ENCODE measurements around the gene SEPTIN5.
"Not testable (repeated sequence)": the region's sequence is repeated elsewhere in the genome, so short reads cannot be mapped to it uniquely, and the experiment has no call there.

SEPTIN5 gene

DNA sequence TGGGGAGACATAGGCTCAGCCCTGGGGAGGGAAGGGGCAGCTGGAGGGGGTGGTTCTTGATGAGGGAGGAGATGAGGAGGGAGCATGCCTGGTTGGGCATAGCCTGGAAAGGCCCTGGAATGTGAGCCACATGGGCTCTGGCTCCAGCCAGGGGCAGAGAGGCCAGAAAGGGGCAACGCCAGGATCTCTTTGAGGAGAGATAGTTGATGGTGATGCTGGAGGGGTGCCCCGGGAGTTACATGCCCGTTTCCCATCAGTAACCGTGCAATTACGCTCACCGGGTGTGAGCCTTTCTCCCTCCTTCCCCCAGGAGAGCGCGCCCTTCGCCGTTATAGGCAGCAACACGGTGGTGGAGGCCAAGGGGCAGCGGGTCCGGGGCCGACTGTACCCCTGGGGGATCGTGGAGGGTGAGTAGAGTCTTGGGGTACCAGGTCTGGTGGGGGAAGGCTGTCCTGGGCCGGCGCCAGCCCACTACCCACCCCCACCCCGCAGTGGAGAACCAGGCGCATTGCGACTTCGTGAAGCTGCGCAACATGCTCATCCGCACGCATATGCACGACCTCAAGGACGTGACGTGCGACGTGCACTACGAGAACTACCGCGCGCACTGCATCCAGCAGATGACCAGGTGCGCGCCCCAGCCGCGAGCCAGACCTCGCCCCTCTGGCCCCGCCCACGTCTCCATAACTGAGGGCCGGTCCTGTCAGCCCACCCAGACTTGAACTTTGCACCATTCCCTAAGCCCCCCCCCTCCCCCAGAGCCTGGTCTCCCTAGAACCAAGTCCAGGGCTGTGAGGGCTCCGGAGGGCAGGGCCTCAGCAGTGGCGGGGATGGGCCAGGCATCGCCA, 7.3 kb downstream of the SEPTIN5 start:
- FAIRE-seq = no peak

DNA sequence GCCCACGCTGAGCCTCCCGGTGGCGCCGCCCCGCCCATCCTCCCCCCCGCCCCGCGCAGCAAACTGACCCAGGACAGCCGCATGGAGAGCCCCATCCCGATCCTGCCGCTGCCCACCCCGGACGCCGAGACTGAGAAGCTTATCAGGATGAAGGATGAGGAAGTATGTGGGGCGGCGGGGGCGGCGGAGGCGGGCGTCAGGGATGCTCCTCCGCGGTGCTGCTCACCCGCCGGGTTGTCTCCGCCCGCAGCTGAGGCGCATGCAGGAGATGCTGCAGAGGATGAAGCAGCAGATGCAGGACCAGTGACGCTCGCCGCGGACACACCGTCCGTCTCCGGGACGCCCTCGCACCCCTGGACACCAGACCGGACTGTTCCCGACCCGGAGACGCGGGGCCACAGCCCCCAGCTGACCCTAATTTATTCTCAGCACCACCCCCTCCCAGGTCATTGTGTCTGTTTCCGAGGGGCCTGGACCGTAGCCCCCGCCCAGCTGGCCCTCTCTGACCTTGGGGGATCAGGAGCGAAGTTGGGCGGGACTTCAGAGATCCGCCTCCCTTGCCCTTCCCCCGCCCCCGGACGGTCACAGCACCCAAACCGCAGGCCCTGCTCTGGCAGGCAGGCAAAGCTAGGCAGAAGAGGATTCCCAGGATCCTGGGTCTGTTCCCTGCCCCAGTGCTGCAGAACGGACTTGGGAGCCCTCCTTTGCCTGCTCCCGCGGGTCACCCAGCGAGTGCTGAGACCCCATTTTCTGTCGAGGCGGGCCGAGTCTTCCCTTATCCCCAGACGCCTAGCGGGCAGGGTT, 8.1 kb downstream of the SEPTIN5 start:
- no peak for FAIRE-seq

DNA sequence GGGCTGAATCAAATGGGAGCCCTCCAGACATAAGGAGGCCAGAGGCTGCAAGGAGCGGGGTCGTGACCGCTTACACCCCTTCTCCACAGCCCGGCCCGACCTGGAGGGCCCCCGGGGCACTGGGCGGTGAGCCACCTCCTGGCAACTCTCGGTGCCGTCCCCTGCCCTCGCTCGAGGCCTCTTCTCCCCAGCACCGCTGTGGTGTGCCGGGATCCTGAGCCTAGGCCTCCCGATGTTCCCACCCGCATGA, 8.6 kb downstream of the SEPTIN5 start:
- FAIRE-seq = no peak

DNA sequence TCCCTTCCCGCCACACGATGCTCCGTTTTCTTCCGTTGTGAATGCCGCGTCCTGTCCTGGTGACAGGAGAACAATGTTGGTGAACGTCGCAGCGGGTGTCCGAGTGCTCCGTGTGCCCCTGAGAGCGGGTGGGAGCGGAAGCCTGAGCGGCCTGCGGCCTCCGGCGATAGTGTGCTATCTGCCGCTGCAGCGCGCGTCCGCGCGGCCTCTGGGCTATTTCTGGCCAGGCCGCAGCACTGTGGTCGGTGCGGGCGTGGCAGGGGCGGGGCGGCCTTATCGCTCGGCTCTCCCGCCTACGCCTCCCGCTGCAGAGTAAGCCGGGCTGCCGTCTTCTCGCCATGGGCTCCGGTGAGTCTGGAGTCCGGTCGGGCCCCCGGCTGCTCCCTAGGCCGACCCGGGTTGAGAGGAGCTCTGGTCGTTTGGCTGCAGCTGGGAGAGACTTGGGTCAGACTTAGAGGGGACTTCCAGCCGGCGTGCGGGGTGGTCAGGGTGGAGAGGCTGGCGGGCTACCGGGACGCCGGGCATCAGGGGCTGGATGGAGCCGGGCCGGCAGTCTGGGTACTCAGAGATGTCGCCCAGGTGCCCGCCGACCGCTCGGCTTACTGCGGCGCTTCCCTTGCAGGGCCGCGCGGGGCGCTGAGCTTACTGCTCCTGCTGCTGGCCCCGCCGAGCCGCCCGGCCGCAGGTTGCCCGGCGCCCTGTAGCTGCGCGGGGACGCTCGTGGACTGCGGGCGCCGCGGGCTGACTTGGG, 9.1 kb downstream of the SEPTIN5 start, which contains the start of gene GP1BB:
TSS of gene GP1BB (plus strand) at position 308 of the 751 bp plus-strand sequence. CDS start at position 339, 31 bp downstream.
- FAIRE-seq = no peak

DNA sequence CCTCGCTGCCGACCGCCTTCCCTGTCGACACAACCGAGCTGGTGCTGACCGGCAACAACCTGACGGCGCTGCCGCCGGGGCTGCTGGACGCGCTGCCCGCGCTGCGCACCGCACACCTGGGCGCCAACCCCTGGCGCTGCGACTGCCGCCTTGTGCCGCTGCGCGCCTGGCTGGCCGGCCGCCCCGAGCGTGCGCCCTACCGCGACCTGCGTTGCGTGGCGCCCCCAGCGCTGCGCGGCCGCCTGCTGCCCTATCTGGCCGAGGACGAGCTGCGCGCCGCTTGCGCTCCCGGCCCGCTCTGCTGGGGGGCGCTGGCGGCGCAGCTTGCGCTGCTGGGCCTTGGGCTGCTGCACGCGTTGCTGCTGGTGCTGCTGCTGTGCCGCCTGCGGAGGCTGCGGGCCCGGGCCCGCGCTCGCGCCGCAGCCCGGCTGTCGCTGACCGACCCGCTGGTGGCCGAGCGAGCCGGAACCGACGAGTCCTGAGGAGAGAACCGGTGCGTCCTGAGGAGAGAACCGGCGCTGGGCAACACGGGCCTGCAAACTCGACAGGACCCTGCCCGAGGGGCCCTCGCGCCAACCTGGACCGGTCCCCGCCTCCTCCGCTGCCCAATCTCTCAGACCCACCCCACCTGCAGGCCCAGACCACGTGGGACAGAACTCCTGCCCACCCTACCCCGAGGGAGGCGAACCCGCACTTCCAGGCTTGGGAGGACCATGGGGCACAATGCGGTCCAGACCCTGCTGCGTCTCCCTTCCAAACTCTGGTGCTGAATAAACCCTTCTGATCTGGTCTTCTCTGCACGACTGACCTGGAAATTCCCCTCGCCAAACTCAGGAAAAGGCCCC, 9.9 kb downstream of the SEPTIN5 start:
- FAIRE-seq = no peak

DNA sequence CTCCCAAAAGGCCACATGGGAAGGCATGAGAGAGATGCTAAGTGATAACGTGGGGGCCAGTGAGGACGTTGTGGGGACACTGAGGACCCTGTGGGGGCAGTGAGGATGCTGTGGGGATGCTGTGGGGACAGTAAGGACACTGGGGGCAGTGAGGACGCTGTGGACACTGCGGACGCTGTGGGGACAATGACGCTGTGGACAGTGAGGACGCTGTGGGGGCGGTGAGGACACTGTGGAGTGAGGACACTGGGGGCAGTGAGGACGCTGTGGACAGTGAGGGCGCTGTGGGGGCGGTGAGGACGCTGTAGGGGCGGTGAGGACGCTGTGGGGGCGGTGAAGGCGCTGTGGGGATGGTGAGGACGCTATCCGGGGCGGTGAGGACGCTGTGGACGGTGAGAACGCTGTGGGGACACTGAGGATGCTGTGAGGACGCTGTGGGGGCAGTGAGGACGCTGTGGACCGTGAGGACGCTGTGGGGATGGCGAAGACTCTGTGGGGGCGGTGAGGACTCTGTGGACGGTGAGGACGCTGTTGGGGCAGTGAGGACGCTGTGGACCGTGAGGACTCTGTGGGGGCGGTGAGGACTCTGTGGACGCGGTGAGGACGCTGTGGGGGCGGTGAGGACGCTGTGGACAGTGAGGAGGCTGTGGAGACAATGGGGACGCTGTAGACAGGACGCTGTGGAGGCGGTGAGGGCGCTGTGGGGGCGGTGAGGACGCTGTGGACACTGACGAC, 10.8 kb downstream of the SEPTIN5 start:
- FAIRE-seq = no peak

DNA sequence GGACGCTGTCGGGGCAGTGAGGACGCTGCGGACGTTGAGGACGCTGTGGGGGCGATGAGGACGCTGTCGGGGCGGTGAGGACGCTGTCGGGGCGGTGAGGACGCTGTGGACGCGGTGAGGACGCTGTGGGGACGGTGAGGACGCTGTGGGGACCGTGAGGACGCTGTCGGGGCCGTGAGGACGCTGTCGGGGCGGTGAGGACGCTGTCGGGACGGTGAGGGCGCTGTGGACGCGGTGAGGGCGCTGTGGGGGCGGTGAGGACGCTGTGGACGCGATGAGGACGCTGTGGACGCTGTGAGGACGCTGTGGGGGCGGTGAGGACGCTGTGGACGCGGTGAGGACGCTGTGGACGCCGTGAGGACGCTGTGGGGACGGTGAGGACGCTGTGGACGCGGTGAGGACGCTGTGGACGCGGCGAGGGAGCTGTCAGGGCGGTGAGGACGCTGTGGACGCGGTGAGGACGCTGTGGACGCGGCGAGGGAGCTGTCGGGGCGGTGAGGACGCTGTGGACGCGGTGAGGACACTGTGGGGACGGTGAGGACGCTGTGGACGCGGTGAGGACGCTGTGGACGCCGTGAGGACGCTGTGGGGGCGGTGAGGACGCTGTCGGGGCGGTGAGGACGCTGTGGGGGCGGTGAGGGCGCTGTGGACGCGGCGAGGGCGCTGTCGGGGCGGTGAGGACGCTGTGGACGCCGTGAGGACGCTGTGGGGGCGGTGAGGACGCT, 11.9 kb downstream of the SEPTIN5 start:
- FAIRE-seq = not testable (repeated sequence)

DNA sequence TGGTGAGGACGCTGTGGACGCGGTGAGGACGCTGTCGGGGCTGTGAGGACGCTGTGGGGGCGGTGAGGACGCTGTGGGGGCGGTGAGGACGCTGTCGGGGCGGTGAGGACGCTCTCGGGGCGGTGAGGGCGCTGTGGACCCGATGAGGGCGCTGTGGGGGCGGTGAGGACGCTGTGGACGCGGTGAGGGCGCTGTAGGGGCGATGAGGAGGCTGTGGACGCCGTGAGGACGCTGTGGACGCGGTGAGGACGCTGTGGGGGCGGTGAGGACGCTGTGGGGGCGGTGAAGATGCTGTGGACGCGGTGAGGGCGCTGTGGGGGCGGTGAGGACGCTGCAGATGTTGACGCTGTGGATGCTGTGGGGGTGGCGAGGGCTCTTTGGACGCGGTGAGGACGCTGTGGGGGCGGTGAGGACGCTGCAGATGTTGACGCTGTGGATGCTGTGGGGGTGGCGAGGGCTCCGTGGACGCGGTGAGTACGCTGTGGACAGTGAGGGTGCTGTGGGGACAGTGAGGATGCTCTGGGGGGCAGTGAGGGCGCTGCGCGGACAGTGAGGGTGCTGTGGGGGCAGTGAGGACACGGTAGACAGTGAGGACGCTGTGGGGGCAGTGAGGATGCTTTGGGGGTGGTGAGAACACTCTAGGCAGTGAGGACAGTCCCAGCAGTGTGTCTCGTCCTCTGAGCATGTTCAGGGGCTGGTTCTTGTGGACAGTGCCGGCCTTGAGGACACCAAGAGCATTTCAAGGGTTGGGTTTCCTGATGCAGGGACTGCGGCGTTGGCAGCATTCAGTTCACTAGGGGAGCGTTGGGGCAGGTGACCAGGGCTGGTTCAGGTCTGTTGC, 13.2 kb downstream of the SEPTIN5 start:
- FAIRE-seq = no peak

DNA sequence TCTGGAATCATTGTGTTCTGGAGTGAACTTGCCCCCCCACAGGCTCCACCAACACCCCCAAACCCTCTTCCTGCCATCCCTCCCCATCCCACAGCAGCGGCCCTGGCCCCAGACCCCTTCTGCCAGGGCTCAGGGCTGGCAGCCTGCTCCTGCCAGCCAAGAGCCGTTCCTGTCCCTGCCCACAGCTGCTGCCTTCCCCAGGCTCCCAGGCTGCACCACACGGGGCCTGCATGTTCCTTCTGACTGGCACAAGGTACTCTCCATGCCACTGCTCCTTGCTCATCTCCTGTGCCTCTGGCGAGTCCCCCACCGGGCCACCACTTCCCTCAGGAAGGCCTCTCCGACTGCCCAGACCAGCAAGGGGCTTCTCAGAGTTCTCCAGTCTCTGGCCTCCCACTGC, 14.0 kb downstream of the SEPTIN5 start:
- no peak for FAIRE-seq

DNA sequence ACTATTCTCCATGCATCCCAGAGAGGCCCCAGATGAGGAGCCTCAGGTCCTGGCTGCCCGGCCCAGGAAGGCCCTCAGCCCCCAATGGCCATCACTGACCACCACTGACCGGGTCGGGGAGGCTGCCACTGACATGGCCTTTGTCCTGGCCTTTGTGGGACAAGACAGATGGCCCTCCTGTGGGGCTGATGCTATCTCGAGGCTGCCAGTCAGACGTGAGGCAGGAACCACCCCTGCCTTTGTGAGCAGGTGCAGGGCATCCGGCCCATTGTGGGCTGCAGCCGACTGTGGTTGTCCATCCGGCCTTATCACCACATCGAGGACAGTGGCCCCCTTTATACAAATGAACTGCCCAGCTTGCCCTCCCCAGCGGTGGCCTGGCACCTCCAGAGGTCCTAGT, 14.5 kb downstream of the SEPTIN5 start:
- no peak for FAIRE-seq

DNA sequence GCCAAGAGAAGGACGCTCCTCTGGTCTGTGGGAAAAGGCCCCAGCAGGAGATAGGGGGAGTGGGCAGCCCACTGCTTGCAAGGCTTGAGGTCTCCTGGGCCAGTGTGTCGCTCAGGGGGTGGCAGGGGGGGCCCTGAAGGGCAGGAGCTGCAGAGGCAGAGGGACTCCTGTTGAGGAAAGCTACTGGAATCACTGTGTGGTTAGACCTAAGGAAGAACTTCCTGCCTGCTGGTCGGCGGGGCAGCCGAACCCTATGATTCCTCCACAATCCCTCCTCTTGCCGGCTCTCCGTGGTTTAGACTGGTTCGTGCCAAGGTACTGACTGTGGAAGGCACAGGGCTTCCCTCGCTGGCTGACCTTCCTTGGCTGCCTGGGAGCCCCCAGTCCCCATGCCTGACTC, 15.2 kb downstream of the SEPTIN5 start:
- FAIRE-seq = no peak

DNA sequence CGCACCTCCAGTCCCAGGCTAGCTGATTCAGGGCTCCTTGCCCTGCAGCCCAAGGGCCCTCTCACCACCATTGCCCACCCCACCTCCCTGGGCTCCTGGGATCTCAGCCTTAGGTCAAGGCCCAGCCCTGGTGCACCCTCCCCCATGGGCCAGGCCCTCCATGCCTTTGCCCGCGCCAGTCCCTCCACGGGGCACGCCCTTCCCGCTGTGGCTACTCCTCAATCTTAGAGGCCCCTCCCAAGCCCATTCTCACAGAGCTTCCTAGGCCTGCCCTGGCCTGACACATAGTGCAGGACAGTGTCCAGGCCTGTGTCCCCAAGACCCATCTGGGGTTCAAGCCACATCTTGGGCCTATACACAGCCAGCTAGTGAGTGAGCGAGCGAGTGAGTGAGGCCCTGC, 15.9 kb downstream of the SEPTIN5 start:
- FAIRE-seq = no peak

DNA sequence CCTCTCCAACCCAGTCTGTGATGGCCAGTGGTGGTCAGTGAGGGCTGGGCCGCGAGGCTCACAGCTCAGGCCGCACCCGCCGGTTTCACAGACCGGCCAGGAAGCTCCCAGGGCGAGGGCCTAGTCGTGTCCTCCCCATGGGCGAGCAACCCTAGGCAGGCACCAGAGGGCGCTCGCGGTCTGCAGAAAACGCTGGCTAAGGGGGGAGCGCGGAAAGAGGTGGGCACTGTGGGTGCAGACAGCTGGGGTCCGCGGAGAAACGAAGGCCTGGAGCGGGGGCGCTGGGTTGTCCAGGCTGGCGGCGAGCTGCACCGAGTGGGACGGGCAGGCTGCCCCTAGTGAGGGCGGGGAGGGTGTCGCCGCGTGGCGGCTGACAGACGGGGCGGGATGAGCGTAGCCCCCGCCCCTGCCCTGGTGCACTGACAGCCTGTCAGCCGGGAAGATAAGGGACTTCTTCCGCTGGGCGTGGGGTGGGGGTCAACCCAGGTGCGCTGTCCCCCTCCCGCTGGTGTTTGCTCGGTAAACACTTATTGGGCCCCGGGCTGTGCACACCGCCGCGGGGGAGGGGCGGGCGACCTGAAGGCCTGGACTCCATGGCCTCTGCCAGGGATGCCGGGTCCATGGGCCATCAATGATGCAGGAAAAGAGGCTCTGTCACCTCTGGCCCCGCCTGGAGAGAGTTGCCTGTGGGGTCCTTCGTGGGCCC, 16.5 kb downstream of the SEPTIN5 start:
- FAIRE-seq = no peak

DNA sequence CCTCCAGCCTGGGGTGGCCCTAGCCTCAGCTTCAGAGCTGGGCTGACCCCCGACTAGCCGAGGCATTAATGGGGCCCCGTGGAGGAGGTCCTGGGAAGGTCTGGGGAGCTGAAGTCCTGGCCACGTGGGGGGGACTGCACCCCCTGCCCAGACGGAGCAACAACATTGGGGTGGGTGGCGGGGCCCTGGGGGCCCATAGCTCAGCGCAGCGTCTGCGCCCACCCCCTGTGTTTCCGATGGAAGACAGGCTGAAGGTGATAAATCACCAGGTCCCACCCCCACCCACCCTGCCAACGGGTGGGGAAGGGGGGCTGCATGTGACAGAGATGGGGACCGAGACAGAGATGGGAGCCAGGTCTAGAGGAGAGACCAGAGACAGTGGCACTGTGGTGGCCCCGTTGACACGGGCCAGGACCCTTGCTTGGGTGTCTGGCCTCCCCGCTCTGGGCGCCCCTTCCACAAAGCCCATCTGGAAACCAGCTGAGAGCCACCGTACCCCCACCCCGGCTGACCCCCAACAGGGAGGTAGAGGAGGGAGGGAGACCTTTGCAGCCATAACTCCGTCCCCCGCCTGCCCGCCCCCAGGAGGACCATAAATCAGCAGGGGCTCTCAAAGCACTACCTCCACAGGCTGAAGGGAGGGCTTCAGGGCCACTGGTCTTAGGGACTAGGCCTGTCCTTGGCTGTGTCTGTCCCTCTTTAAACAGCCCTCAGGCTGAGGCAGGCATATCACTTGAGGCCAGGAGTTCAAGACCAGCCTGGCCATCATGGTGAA, 17.2 kb downstream of the SEPTIN5 start:
- FAIRE-seq = no peak

DNA sequence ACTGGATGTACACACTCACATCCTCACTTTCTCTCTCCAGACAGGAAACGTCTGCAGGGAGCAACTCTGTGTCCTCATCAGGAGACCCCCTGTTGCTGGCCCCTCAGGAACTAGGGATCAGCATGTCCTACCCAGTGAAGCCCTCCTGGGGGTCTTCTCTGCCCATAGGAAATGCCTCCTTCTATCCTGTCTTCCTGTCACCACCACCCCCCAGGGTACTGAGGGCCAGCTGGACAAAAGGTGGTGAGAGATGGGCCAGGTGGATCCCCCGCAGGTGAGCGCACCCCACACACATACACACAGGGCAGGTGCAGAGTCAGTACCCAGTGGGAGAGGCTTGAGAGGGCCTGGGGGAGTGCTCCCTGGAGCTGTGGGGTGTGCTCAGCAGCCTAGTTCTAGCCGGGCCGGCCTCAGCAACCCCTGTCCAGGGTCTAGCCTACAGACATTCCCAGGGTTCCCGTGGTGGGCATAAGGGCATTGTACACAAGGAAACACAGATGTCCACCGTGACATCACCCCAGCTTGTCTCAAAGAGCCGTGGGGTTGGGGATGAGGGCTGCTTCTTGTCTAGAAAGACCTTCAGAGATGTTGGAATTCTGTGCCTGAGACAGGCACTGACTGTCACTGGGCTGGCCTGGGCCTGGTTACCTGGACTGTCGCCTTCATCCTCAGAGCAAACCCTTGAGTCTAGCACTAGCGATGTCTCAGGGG, 18.3 kb downstream of the SEPTIN5 start:
- FAIRE-seq = no peak

DNA sequence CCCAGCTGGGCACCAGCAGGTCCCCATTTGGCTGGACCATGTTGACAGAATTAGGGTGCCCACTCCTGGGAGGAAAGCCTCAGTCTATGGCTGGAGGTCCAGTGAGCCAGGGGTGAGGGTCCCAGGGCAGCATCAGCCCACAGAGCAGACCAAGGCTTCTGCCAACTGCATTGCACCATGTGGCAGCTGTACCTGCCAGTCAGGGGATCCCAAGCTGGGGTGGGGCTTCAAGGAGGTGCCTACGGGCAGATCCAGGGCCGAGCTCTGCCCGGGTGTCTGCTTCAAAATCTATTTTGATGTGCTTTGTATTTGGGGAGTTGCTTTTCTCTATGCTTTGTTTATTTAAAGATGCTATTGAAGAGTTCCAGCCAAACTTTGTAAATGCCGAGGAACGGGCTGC, 19.5 kb downstream of the SEPTIN5 start:
- no peak for FAIRE-seq

DNA sequence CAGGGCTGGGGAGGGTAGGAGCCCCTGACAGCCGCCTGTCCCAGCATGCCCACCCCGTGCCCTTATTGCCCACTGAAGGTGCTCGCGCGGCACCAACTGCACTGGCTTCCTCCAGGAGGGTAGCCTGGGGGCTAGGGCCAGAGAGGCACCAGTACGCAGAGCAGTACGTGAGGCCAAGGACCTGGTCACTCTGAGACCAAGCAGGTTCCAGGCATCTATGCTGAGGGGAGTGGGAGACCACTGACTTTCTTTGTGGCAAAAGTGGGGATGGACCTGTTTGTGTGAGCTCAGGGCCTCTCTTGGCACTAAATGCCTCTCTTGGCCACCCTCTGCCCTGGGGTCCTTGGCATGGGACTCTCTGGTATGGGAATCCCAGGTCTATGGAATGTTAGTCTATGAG, 19.9 kb downstream of the SEPTIN5 start:
- FAIRE-seq = no peak

DNA sequence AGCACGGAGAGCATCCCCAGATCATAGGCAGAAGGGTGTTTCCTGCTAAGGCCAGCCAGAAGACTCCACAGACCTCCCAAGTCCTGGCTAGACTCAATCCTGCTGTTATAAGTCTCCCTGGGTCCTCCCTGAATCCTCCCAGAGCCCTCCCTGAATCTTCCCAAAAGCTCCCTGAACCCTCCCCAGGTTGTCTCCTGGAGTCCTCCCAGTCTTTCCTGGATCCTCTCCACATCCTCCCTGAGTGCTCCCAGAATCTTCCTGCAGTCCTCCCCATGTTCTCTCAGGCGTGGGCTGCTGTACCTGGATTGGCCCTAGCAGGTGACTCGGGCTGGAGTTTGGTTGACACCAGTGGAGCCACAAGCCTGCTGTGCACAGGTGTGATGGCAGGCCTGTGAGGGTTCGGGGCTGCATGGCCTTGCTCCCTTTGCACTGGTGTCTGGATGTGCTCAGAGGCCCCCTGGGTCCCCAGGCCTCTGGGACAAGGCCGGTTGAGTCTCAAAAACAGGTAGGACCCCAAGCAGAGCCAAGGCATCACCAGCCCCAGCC, 20.6 kb downstream of the SEPTIN5 start:
- no peak for FAIRE-seq

Data from colon (tissue), 2 donors.